Glutamatergic neuron (in vitro differentiated cells): ENCODE measurements around the gene TMEM140. TPM values are rescaled to one million over a fixed set of nuclear protein-coding genes. Genes with fewer than 3 reads are reported as not detected.

Source experiments
- DNase-seq: peaks from one replicate; pipeline ENCODE4 v3.0.0; 2022
- H3K27ac Mint-ChIP-seq: one replicate; pipeline ENCODE4 v1.8.0; 2020; ENCODE audit warnings: mild to moderate bottlenecking, mixed read lengths, inconsistent platforms; ENCODE audit not compliant: unreplicated experiment
- H3K27me3 Mint-ChIP-seq: one replicate; pipeline ENCODE4 v1.8.0; 2020; ENCODE audit warnings: mild to moderate bottlenecking, moderate library complexity, mixed read lengths, inconsistent platforms; ENCODE audit not compliant: unreplicated experiment
- H3K36me3 Mint-ChIP-seq: one replicate; pipeline ENCODE4 v1.8.0; 2020; ENCODE audit warnings: mild to moderate bottlenecking, mixed read lengths, inconsistent platforms; ENCODE audit not compliant: unreplicated experiment
- H3K4me1 Mint-ChIP-seq: one replicate; pipeline ENCODE4 v1.8.0; 2020; ENCODE audit warnings: mild to moderate bottlenecking, low read depth, mixed read lengths, inconsistent platforms; ENCODE audit not compliant: unreplicated experiment
- H3K4me3 Mint-ChIP-seq: one replicate; pipeline ENCODE4 v1.8.0; 2020; ENCODE audit warnings: mild to moderate bottlenecking, mixed read lengths, inconsistent platforms; ENCODE audit not compliant: unreplicated experiment
- H3K9me3 Mint-ChIP-seq: one replicate; pipeline ENCODE4 v1.8.0; 2020; ENCODE audit warnings: mild to moderate bottlenecking, moderate library complexity, mixed read lengths, inconsistent platforms; ENCODE audit not compliant: unreplicated experiment
- CTCF ChIP-seq: fragments of 200-600 bp; sonication (generic); IDR thresholded peaks from one replicate; pipeline ENCODE4 v1.5.0; 2021; ENCODE audit not compliant: partially characterized antibody, unreplicated experiment
- total RNA-seq: library from RNA; stranded (reverse); fragmentation: NEBNext Ultra II Directional; extraction: Animal tissue kit (Norgen Biotek cat#: 25700); gene quantifications from one replicate; pipeline ENCODE4 v1.2.1, GENCODE V29; 2021; ENCODE audit not compliant: unreplicated experiment

TMEM140 gene
- total RNA-seq, 1 donor from 2014 or later: not detected

GRCh38 chr7:135150072-135150782 lies 2.4 kb downstream of the TMEM140 start:
- H3K27me3 Mint-ChIP-seq: no peaks in the 10 kb centered on the region
- DNase-seq: no peak
- H3K27ac Mint-ChIP-seq: no peak overlapping the region
- no peaks in the 10 kb centered on the region for H3K4me1 Mint-ChIP-seq
- H3K9me3 Mint-ChIP-seq: no peaks in the 10 kb centered on the region
- TF ChIP-seq CTCF: no peak
- no peak overlapping the region for H3K4me3 Mint-ChIP-seq
- H3K36me3 Mint-ChIP-seq: peaks cover 18% of the 10 kb centered on the region

DNA sequence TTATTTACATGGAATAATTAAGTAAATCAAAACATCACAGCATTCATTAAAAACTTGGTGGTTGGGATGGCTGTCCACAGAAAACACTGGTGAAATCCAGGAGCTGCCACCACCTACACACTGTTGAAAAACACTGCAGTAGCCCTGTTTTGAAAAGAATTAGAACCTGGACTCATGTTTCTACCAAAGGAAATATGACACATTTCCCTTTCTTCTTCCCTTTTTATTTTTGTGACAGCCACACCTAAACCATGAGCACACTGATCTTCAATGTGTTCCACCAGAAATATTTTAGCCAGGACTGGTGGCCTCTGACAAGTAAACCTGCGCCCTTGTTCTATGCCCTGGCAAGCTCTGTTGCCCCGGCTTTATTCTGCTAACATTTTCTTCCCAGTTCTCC lies 3.3 kb downstream of the TMEM140 start:
- H3K36me3 Mint-ChIP-seq: peaks cover 26% of the 10 kb centered on the region
- no peak overlapping the region for H3K27ac Mint-ChIP-seq
- H3K9me3 Mint-ChIP-seq: peaks cover 2% of the 10 kb centered on the region
- H3K27me3 Mint-ChIP-seq: no peaks in the 10 kb centered on the region
- DNase-seq: no peak
- no peak for TF ChIP-seq CTCF
- H3K4me1 Mint-ChIP-seq: no peaks in the 10 kb centered on the region
- no peak overlapping the region for H3K4me3 Mint-ChIP-seq

GRCh38 chr7:135151533-135151932 lies 3.7 kb downstream of the TMEM140 start:
- H3K4me3 Mint-ChIP-seq: no peak overlapping the region
- no peak for TF ChIP-seq CTCF
- H3K4me1 Mint-ChIP-seq: no peaks in the 10 kb centered on the region
- peaks cover 30% of the 10 kb centered on the region for H3K36me3 Mint-ChIP-seq
- H3K27me3 Mint-ChIP-seq: no peaks in the 10 kb centered on the region
- H3K27ac Mint-ChIP-seq: no peak overlapping the region
- no peak for DNase-seq
- H3K9me3 Mint-ChIP-seq: peaks cover 3% of the 10 kb centered on the region

- Mint-ChIP-seq H3K27ac (no peak overlapping the region), H3K9me3 (peaks cover 9% of the 10 kb centered on the region), H3K36me3 (peaks cover 38% of the 10 kb centered on the region), H3K27me3 (peaks cover 3% of the 10 kb centered on the region), H3K4me1 (no peaks in the 10 kb centered on the region), H3K4me3 (no peak overlapping the region)
- TF ChIP-seq CTCF: no peak
- no peak for DNase-seq
These were observed 4.6 kb downstream of the TMEM140 start for GRCh38 chr7:135152442-135152841.

GRCh38 chr7:135154734-135155133 lies 6.9 kb downstream of the TMEM140 start:
- Mint-ChIP-seq H3K4me1 (peaks cover 4% of the 10 kb centered on the region), H3K27ac (no peak overlapping the region), H3K4me3 (no peak overlapping the region), H3K36me3 (peaks cover 46% of the 10 kb centered on the region), H3K27me3 (peaks cover 3% of the 10 kb centered on the region), H3K9me3 (peaks cover 10% of the 10 kb centered on the region)
- no peak for TF ChIP-seq CTCF
- DNase-seq: no peak
